ENCODE results near the gene RAB11FIP4.
"Not testable (repeated sequence)": the region's sequence is repeated elsewhere in the genome, so short reads cannot be mapped to it uniquely, and the experiment has no call there.

RAB11FIP4 gene

DNA sequence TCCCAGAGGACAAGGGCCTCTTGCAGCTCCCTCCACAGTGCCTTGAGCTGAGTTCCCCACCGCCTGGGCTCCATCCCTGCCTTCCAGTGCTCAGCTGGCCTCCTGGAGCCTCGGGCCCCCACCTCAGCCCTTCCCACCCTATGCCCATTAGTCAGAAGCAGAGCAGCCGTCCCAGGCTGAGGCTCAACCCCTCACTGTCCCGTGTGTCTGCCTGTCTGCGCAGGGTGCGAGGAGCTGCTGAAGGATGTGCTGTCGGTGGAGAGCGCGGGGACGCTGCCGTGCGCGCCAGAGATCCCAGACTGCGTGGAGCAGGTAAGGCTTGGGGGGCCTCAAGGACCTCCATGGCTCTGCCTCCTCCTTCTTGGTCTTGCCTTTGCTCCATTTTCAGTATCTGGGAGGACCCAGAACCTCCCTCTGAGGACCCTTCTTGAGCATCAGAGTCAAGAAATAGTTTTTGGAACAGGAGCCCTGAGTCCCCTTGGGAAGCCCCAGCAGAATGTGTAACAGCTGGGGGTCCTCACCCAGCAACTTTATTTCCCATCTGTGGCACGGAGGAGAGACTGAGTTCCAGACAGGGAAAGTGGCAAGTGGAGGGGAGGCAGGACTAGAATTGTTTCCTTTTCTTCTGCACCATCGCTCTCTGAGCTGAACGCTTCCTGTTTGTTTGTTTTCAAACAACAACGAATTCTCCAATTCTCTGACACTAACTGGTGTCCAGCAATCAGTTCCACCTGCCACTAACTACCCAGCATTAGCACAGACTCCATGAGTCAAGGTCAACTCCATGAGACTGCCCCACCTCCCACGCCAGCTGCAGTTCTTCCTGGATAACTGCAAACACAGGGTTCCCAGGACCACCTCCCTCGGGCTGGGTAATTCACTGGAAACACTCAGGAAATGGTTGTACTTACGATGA, 42.6 kb downstream of the RAB11FIP4 start:
- no peak for DNase-seq

DNA sequence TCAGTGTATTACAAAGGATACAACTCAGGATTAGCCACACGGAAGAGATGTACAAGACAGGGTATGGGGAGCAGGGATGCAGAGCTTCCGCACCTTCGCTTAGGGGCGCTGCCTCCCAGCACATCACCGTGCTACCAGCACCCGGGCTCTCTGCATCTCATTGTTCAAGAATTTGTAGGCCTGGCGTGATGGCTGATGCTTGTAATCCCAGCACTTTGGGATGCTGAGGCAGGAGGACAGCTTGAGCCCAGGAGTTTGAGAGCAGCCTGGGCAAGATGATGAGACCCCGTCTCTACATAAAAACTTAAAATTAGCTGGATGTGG, 43.2 kb downstream of the RAB11FIP4 start:
- DNase-seq, result no peak

DNA sequence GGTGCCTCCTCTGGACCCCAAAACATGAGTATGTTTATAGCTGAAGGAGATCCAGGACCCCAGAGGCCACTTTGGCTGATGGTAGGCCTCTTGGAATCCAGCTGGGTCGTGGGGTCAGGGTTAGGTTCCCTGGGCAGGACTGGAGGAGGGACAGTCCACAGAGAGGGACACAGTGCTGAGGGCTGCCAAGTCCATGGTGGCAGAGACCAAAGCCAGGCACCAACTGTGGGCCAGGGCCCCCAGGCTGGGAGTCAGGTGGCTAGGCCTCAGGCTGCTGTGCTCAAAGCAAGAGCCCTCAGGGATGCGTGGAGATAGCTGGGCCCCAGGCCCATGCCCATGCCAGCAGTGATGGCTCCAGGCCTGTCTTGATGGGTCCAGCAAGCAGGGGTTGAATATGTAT, 44.1 kb downstream of the RAB11FIP4 start:
- DNase-seq, result no peak

- no peak for DNase-seq
These were observed 46.4 kb downstream of the RAB11FIP4 start for GRCh38 chr17:31437720-31438400.

- no peak for DNase-seq
These were observed 48.2 kb downstream of the RAB11FIP4 start for GRCh38 chr17:31439716-31440115.

- DNase-seq, result no peak
These were observed 50.8 kb downstream of the RAB11FIP4 start for GRCh38 chr17:31442276-31442675.

DNA sequence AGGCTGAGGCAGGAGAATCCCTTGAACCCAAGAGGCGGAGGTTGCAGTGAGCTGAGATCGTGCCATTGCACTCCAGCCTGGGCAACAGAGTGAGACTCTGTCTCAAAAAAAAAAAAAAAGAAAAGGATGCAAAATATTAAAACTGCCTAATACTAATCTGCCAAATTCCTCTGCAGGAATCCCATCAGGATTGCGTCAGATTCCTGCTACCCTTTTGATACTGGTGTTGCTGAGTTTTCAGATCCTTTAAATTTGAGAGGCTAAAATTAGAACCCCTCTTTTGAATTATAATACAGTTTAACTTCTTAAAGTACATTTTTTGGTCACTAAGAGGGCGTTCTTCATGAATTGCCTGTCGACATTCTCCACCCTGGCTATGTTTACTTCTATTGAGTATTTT, 51.4 kb downstream of the RAB11FIP4 start:
- DNase-seq, result not testable (repeated sequence)

GRCh38 chr17:31443386-31443785, 51.9 kb downstream of the RAB11FIP4 start:
- no peak for DNase-seq

DNA sequence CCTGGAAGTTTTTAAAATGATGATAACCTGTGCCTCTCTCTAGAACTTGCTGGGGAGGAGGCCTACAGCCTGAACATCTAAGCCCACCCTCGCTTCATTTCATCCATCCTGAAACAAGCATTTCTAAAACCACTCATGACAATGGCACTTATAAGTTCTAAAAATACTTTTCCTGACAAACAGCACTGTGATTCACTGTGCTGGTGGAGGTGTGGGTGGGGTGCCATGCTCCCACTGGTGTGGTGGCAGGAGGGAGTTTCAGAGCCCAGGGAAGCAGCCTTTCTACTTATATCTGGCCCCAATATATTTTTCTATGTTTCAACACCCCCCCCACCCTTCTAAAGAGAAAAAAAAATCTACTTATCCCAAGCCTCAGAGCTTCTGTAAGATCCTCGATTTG, 52.6 kb downstream of the RAB11FIP4 start:
- no peak for DNase-seq

DNA sequence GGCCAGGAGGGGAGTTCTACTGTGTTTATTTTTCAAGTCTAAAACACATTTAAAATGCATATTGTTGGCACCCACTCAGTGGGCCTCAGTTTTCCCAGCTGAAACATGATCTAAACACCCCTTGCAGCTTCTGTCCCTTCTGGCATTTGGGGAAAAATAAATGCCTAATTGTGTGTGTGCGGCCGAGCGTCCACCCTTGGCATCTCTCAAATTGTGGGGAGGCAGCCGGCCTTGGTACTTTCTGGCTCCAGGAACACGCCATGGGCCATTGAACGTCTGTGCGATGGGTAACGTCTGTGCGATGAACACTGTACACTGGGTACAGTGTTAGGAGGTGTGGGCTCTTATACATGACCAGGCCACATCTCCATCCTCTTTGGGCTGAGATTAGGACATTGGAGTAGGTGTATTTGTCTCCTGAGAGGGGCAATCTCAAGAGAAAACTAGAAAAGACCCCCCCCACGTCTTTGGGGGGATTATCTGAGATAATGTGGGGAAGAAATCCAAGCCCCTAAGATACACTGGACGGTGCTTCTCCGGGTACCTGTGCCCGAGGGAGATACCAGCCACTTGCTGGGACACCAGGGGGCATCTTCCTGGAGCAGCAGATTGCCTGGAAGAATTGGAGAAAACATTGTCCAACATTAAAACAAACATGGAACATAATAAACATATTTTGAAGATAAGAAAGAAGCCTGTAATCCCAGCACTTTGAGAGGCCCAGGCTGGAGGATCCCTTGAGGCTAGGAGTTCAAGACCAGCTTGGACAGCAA, 54.9 kb downstream of the RAB11FIP4 start:
- DNase-seq, result no peak

GRCh38 chr17:31448467-31449077, 57.1 kb downstream of the RAB11FIP4 start:
- DNase-seq, result no peak

DNA sequence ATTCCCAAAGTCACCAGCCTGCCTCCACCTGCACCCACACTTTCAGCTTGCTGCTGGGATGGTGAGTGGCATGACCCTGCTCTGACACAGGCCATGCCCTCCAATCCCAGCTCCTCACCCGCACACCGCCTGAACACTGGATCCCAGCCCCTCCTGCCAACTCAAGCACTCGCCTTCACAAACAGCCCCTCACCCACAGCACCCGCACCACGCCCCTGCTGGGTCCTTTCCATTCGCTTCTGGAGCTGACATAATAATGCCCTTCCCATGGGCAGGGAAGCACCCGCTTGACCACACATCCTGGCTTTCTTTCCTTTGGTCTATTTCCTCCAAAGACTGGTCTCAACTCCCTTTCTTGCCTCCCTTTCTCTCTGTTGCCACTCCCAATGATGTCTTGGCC, 57.6 kb downstream of the RAB11FIP4 start:
- no peak for DNase-seq

- DNase-seq, result no peak
These were observed 58.3 kb downstream of the RAB11FIP4 start for GRCh38 chr17:31449746-31450145.

- no peak for DNase-seq
These were observed 60.6 kb downstream of the RAB11FIP4 start for GRCh38 chr17:31452101-31452500.

GRCh38 chr17:31452561-31453110, 61.2 kb downstream of the RAB11FIP4 start:
- no peak for DNase-seq

GRCh38 chr17:31453896-31454295, 62.4 kb downstream of the RAB11FIP4 start:
- no peak for DNase-seq

DNA sequence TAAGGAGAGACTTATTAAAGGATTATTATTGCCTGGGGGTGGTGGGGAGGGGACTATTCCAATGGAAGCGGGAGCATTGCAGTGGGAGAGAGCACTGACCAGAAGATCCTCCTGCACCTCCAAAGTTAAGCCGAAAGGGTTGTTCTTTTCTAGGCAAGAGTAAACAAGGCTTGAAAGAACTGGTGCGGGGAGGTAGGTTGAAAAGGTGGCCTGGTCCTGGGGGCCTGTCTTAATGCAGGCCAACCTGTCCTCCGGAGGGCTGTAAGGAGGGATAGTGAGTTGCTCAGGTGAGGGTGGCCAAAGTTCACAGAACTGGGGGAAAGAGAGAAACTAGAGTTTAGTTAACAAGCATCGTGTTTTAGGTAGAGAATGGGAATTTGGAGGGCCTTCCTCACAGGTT, 65.3 kb downstream of the RAB11FIP4 start:
- no peak for DNase-seq

DNA sequence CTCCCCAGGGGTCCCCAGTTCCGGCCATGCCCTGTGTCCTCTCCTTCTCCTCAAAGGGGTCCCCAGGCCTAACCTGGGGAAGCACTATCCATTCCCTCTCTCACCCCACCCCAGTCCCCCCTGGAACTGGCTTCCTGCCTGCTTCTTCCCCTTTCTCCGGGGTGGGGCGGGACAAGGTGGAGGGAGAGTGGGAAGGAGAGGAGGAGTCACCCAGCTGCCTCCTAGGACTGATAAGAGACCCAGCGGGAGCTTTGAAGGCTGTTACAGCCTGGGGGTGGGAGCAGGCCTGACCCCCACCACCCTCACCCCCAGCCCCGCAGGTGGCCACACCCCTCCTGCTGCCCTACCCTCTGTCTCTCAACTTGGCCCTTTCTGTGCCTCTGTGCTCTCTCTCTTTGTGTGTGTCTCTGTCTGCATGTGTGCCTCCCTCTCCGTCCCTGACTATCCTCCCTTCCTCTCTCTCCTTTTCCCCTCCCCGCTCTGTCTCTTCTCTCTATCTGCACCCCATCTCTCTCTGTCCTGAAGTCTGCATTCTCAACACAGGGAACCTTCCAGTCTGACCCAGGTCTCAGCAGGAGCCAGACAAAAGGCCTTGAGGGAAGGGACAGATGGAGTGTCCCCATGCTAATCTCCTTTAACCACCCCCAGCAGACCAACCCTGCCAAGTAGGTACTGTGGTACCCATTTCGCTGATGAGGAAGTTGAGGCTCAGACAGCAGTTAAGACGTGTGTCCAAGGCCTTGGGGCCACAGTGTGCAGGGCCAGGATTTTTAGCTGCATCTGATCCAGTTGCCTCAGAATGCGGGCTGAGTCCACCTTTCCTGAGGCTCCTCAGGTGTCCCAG, 66.1 kb downstream of the RAB11FIP4 start:
- no peak for DNase-seq

DNA sequence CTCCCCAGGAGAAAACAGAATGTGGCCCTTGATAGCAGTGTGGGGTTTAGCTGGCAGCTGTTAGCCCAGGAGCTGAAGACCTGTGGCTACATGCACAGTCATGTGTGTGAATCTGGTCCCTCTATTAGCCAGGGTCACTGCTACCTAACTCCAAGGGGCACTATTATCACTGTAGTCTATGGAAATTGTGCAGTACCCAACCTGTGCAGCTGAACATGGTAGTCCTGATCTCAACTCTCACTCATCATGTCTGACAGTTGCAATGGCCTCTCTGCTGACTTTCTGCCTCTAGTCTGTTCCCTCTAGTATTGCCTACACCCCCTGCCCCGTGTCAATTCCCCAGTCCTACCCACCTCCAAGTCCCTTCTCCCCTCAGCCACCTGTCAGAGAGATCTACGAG, 67.4 kb downstream of the RAB11FIP4 start:
- DNase-seq, result no peak

GRCh38 chr17:31459716-31460115, 68.2 kb downstream of the RAB11FIP4 start:
- DNase-seq, result no peak

- DNase-seq, result no peak
These were observed 68.8 kb downstream of the RAB11FIP4 start for GRCh38 chr17:31460226-31460721.

All from activated CD4-positive, alpha-beta T cell treated with anti-CD3 and anti-CD28 coated beads, Interleukin-2, amount 50 U/mL, for 48 hours (primary cell).